Measurements from ENCODE around the gene FAM163A. TPM values are rescaled to one million over a fixed set of nuclear protein-coding genes. Genes with fewer than 3 reads are reported as not detected.
"Not testable (repeated sequence)": the region's sequence is repeated elsewhere in the genome, so short reads cannot be mapped to it uniquely, and the experiment has no call there.

FAM163A gene
- 1 to 10 TPM in 1 of 2 donors, not detected in 1; 1.1 TPM for total RNA-seq

GRCh38 chr1:179742717-179743678 is at the start of gene FAM163A:
Gene FAM163A, plus strand, starts transcription at chr1:179743291. Its CDS starts 69,807 bp downstream, at chr1:179813098.
- no peak within 1 kb of the TSS for H3K27ac ChIP-seq
- H3K9me3 ChIP-seq: no peaks in the 10 kb centered on the region
- peaks cover 22% of the 10 kb centered on the region for H3K27me3 ChIP-seq (replicated peaks; ENCODE audit: insufficient read depth)
- peaks cover 16% of the 10 kb centered on the region for H3K4me1 ChIP-seq (replicated peaks)
- no peaks in the 10 kb centered on the region for H3K36me3 ChIP-seq
- no peak for TF ChIP-seq POLR2AphosphoS5 (IDR thresholded peaks at IDR 0.05)
- no peak for TF ChIP-seq CTCF (IDR thresholded peaks at IDR 0.05)
- H3K4me3 ChIP-seq: peak within 1 kb of the TSS; percentile 9 to 23
- no peak for DNase-seq (ENCODE audit: low spot score)
- intact Hi-C loops (cut with DNase I): no loop called here
- under 1% methylated on average over 71 of the region's 92 CpGs for WGBS

GRCh38 chr1:179694530-179694929 is 48.6 kb upstream of the FAM163A start:
- H3K4me1 ChIP-seq (replicated peaks); H3K9me3 ChIP-seq; intact Hi-C loops (cut with DNase I); H3K4me3 ChIP-seq; DNase-seq (ENCODE audit: low spot score); H3K27ac ChIP-seq; H3K27me3 ChIP-seq (replicated peaks; ENCODE audit: insufficient read depth); H3K36me3 ChIP-seq: not testable (repeated sequence)
- 60% methylated on average over 6 of the region's 6 CpGs for WGBS

- DNase-seq (ENCODE audit: low spot score): no peak
Measured at GRCh38 chr1:179702946-179703539, 40.0 kb upstream of the FAM163A start.

GRCh38 chr1:179706339-179706941 is 36.7 kb upstream of the FAM163A start:
- Histone ChIP-seq H3K27ac (no peak overlapping the region), H3K4me3 (no peak overlapping the region), H3K36me3 (no peaks in the 10 kb centered on the region), H3K4me1 (replicated peaks) (no peaks in the 10 kb centered on the region), H3K27me3 (replicated peaks; ENCODE audit: insufficient read depth) (no peaks in the 10 kb centered on the region), H3K9me3 (no peaks in the 10 kb centered on the region)
- TF ChIP-seq CTCF (IDR thresholded peaks at IDR 0.05) (peak in 3 of 4 experiments; percentile 56 to 68 (median 63)), POLR2AphosphoS5 (IDR thresholded peaks at IDR 0.05) (no peak)
- 0% methylated on average over 3 of the region's 3 CpGs for WGBS
- intact Hi-C loops (cut with DNase I): loop anchor here (2.0 kb wide), 1 partner anchor 102 kb away; no protein-coding TSS in a partner anchor
- DNase-seq (ENCODE audit: low spot score): peak; percentile 24

More at GRCh38 chr1:179702946-179703539, 40.0 kb upstream of the FAM163A start:
- no peak overlapping the region for H3K27ac ChIP-seq
- H3K27me3 ChIP-seq (replicated peaks; ENCODE audit: insufficient read depth): no peaks in the 10 kb centered on the region
- H3K4me3 ChIP-seq: no peak overlapping the region
- intact Hi-C loops (cut with DNase I): no loop called here
- TF ChIP-seq POLR2A (IDR thresholded peaks at IDR 0.05) (no peak), POLR2AphosphoS5 (IDR thresholded peaks at IDR 0.05) (no peak), CTCF (IDR thresholded peaks at IDR 0.05) (no peak)
- H3K36me3 ChIP-seq: no peaks in the 10 kb centered on the region
- H3K9me3 ChIP-seq: no peaks in the 10 kb centered on the region
- no peaks in the 10 kb centered on the region for H3K4me1 ChIP-seq (replicated peaks)
- WGBS: 71% methylated on average over 5 of the region's 5 CpGs

GRCh38 chr1:179707406-179707805 is 35.7 kb upstream of the FAM163A start:
- intact Hi-C loops (cut with DNase I): loop anchor here (2.0 kb wide), 1 partner anchor 101 kb away; no protein-coding TSS in a partner anchor
- Histone ChIP-seq H3K9me3 (no peaks in the 10 kb centered on the region), H3K27ac (no peak overlapping the region), H3K4me1 (replicated peaks) (no peaks in the 10 kb centered on the region), H3K4me3 (no peak overlapping the region), H3K36me3 (no peaks in the 10 kb centered on the region), H3K27me3 (replicated peaks; ENCODE audit: insufficient read depth) (no peaks in the 10 kb centered on the region)
- 47% methylated on average over 2 of the region's 2 CpGs for WGBS
- DNase-seq (ENCODE audit: low spot score): no peak
- TF ChIP-seq POLR2A (IDR thresholded peaks at IDR 0.05) (no peak), POLR2AphosphoS5 (IDR thresholded peaks at IDR 0.05) (no peak), CTCF (IDR thresholded peaks at IDR 0.05) (no peak)

Data from prostate gland (tissue), 2 donors.